Naive B cell (primary cell): ENCODE data around the gene UBTD1. TPM values are rescaled to one million over a fixed set of nuclear protein-coding genes. Genes with fewer than 3 reads are reported as not detected.
A peak's percentile ranks its signal among the peaks of the same experiment; 100 is the strongest.

Experiments used
- ATAC-seq, 2 donors: fragments of 150-1000 bp; cut with Tn5 transposase; 2 replicates each; pipeline ENCODE4 v1.10.0; 2021; ENCODE audit warnings: low read depth in 2 of 2, mild to moderate bottlenecking in 2 of 2, moderate library complexity in 2 of 2
- DNase-seq: peaks from one replicate; pipeline ENCODE4 v3.0.0; 2022
- H3K27ac Mint-ChIP-seq, 6 donors: one replicate each; pipeline ENCODE4 v1.8.0; 2020 to 2022; ENCODE audit warnings: mild to moderate bottlenecking in 6 of 6, mixed read lengths in 6 of 6, moderate library complexity in 5 of 6, inconsistent platforms in 2 of 6
- H3K27me3 Mint-ChIP-seq, 3 donors: one replicate each; pipeline ENCODE4 v1.8.0; 2021 to 2022; ENCODE audit warnings: mixed read lengths in 3 of 3, mild to moderate bottlenecking in 1 of 3
- H3K36me3 Mint-ChIP-seq, 2 donors: one replicate each; pipeline ENCODE4 v1.8.0; 2020 to 2022; ENCODE audit warnings: mixed read lengths in 2 of 2, inconsistent platforms in 1 of 2, mild to moderate bottlenecking in 1 of 2
- H3K4me1 Mint-ChIP-seq, 3 donors: one replicate each; pipeline ENCODE4 v1.8.0; 2020 to 2022; ENCODE audit warnings: mixed read lengths in 3 of 3, inconsistent platforms in 1 of 3, mild to moderate bottlenecking in 1 of 3, moderate library complexity in 1 of 3
- H3K4me3 Mint-ChIP-seq, 8 donors: one replicate each; pipeline ENCODE4 v1.8.0; 2020 to 2022; ENCODE audit warnings: mild to moderate bottlenecking in 8 of 8, mixed read lengths in 8 of 8, moderate library complexity in 8 of 8, inconsistent platforms in 2 of 8
- H3K9me3 Mint-ChIP-seq, 7 donors: one replicate each; pipeline ENCODE4 v1.8.0; 2020 to 2022; ENCODE audit warnings: mixed read lengths in 7 of 7, mild to moderate bottlenecking in 5 of 7, inconsistent platforms in 2 of 7, moderate library complexity in 1 of 7
- polyA plus RNA-seq, 6 donors: library from polyadenylated mRNA; unstranded; fragments of 300-500 nt; fragmentation: Illumina TruSeq; gene quantifications; one replicate each; pipeline ENCODE4 v1.2.3, GENCODE V29; 2021; ENCODE audit warnings: low read depth in 6 of 6

The UBTD1 gene
- polyA plus RNA-seq, 6 donors from 2014 or later, result 0.60 to 1.2 (median 1.0) TPM; not detected in 1

GRCh38 chr10:97539523-97540200, 40.9 kb downstream of the UBTD1 start:
- peak overlapping the region in 1 of 6 donors; percentile 72 for H3K27ac Mint-ChIP-seq

DNA sequence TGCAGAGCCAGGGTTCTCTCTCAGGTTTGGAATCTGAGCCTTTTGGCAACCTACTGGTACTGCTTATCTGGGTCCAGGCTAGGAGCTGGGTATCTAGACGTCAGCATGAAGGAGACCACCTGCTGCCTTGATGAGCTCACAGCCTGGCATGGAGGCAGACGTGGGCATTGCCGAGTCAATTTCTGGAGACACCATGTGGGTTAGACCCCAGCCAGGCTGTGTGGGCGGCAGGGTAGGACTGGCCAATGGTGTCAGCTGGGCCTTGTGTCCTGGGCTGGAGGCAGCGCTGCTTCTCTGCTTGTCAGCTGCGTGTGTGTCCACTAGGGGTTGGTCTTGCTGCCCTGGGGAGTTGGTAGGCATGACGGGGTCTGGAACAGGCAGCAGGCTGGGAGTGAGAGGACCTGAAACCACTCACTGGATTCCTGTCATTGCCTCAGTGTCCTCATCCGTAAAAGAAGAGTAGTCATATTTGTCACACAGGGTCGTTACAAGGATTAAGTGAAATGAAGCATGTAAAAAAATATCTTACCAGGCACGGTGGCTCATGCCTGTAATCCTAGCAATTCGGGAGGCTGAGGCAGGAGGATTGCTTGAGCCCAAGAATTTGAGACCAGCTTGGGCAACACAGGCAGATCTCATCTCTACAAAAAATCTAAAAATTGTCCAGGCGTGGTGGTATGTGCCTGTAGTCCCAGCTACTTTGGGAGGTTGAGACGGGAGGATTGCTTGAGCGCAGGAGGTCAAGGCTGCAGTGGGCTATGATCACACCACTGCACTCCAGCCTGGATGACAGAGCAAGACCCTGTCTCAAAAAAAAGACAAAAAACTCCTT, 42.2 kb downstream of the UBTD1 start:
- Mint-ChIP-seq H3K36me3 (no peaks in the 10 kb centered on the region), H3K27ac (peak overlapping the region in 1 of 6 donors; percentile 24), H3K4me3 (no peak overlapping the region), H3K27me3 (peaks cover 3 to 13% (median 5%) of the 10 kb centered on the region in 3 donors), H3K9me3 (no peaks in the 10 kb centered on the region), H3K4me1 (no peaks in the 10 kb centered on the region)
- DNase-seq (no peak), ATAC-seq (no peak)

More at GRCh38 chr10:97539523-97540200, 40.9 kb downstream of the UBTD1 start:
- DNase-seq (no peak), ATAC-seq (no peak)
- no peak overlapping the region for H3K4me3 Mint-ChIP-seq
- peaks cover 5 to 13% (median 7%) of the 10 kb centered on the region in 3 donors for H3K27me3 Mint-ChIP-seq
- no peaks in the 10 kb centered on the region for H3K36me3 Mint-ChIP-seq
- no peaks in the 10 kb centered on the region for H3K9me3 Mint-ChIP-seq
- no peaks in the 10 kb centered on the region for H3K4me1 Mint-ChIP-seq

DNA sequence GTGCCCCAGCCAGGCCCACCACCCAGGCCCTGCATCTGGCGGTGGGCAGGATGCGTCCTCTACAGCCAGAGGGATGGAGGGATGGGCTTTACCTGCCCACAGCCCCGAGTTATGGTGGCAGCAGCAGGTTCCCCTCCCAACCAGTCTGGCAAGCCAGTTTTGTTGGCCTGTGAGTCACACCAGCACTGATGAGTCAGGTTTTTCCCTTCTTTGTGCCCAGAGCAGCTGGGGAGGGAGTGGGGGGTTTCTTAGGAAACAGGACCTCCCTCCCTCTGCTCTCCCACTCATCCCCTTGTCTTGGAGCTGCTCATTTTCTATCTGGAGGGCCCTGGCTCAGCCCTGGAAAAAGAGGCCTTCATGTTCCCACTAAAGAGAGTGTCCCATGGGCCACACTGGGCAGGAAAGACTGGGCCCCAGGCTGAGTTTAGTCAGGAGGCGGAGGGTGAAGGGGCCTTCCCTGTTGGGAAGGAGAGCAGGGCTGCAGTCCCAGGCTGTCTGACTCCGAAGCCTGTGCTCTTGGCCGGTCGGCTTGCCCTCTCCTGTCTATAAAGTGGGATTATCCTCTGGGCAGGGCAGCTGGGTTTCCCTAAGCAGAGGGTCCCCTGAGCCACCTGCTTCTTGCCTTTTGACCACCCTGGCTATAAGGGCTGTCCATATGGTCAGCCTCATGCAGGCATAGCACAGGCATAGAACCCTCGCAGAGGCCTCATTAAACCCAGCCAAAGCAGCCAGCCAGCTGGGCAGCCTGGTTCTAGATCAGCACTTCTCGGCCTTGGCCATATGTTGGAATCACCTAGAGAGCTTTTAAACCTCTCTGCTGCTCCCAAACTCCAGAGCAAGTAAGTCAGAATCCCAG, 43.7 kb downstream of the UBTD1 start:
- H3K4me1 Mint-ChIP-seq, result no peaks in the 10 kb centered on the region
- H3K9me3 Mint-ChIP-seq, result no peaks in the 10 kb centered on the region
- no peak for DNase-seq
- no peak overlapping the region for H3K4me3 Mint-ChIP-seq
- ATAC-seq, result no peak
- no peak overlapping the region for H3K27ac Mint-ChIP-seq
- peaks cover 3 to 13% (median 10%) of the 10 kb centered on the region in 3 donors for H3K27me3 Mint-ChIP-seq
- H3K36me3 Mint-ChIP-seq, result no peaks in the 10 kb centered on the region

DNA sequence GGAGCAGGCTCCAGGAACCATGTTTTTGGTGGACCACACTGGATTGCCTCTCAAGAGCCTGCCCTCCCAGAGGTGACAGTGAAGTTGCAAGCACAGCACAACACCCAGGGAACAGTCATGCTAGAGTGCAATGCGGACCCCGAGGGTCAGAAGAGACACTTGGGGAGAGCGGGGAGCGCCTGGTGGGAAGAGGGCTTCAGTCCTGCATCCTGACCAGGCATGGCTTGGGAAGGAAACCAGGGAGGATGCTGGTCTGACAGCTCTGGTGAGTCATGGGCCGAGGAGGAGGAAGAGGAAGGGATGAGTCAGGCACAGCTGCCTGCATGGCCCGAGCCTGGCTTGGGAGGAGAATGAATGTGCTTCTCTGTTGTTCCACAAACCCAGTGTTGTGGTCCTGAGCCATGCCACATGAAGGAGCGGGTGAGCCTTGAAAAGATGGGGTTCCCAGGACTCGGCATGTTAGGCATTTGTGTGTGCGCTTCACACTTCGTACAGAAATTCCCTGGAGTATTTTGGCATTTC, 44.4 kb downstream of the UBTD1 start:
- Mint-ChIP-seq H3K27ac (peak overlapping the region in 1 of 6 donors; percentile 52), H3K9me3 (no peaks in the 10 kb centered on the region), H3K36me3 (no peaks in the 10 kb centered on the region), H3K27me3 (peaks cover 3 to 13% (median 10%) of the 10 kb centered on the region in 3 donors), H3K4me1 (no peaks in the 10 kb centered on the region), H3K4me3 (no peak overlapping the region)
- DNase-seq (no peak), ATAC-seq (no peak)

- H3K4me1 Mint-ChIP-seq, result no peaks in the 10 kb centered on the region
- no peaks in the 10 kb centered on the region for H3K9me3 Mint-ChIP-seq
- peaks cover 3 to 13% (median 10%) of the 10 kb centered on the region in 3 donors for H3K27me3 Mint-ChIP-seq
- no peaks in the 10 kb centered on the region for H3K36me3 Mint-ChIP-seq
- no peak overlapping the region for H3K27ac Mint-ChIP-seq
- ATAC-seq (no peak), DNase-seq (no peak)
- no peak overlapping the region for H3K4me3 Mint-ChIP-seq
Measured at GRCh38 chr10:97546456-97547270, 47.9 kb downstream of the UBTD1 start.

DNA sequence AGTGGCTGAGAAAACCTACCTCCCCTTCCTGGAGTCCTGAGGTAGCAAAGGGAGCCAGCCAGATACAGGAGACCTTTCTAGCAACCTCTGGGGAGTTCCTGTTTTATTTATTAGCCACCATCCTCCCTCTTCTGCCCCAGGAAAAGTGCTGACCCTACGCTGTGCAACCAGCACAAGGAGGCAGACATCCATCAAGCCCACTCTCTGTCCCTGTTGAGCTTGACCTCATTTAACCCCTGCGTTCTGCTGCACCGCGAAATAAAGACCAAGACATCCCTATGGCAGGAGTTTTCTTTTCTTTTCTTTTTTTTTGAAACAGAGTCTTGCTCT, 48.5 kb downstream of the UBTD1 start:
- Mint-ChIP-seq H3K4me1 (no peaks in the 10 kb centered on the region), H3K36me3 (no peaks in the 10 kb centered on the region), H3K4me3 (no peak overlapping the region), H3K27ac (no peak overlapping the region), H3K9me3 (no peaks in the 10 kb centered on the region), H3K27me3 (peaks cover 3 to 13% (median 10%) of the 10 kb centered on the region in 3 donors)
- DNase-seq (no peak), ATAC-seq (no peak)

- H3K9me3 Mint-ChIP-seq, result no peaks in the 10 kb centered on the region
Measured at GRCh38 chr10:97547962-97548361, 49.2 kb downstream of the UBTD1 start.

DNA sequence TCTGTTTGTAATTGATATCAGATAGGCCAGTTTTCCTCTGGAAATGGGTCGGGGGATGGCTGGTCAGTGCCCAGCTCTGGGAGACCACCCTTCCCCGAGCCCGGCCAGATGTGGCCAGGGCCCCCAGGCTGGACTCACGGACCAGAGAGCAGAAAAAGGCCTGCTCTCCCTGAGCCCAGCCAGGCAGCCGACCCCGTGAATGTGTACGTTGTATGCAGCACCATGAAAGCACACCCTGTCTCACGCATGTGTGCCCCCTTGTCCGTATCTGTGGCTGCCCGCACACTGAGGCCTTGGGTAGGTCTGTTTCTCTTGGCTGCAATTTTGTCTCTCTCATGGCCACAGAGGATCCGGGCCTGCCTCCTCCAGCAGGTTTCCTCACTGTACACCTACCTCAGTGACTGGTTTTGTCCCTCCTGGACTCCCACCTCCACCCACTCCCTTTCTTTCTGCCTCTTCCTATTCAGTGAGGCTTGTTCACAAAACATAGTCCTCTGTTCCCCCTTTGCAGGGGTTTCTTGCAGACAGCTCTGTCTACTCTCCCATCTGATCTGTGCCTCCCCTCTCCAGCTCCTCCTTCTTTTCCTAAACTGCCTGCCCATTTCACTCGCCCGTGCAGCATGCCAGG, 50.2 kb downstream of the UBTD1 start:
- Mint-ChIP-seq H3K27ac (peak overlapping the region in 2 of 6 donors; percentile 21 to 67), H3K4me3 (no peak overlapping the region), H3K36me3 (no peaks in the 10 kb centered on the region), H3K4me1 (no peaks in the 10 kb centered on the region), H3K27me3 (peaks cover 0 to 5% (median under 1%) of the 10 kb centered on the region in 3 donors), H3K9me3 (no peaks in the 10 kb centered on the region)
- ATAC-seq (no peak), DNase-seq (no peak)

More at GRCh38 chr10:97547962-97548361, 49.2 kb downstream of the UBTD1 start:
- H3K36me3 Mint-ChIP-seq, result no peaks in the 10 kb centered on the region
- no peak for ATAC-seq
- no peak overlapping the region for H3K27ac Mint-ChIP-seq
- H3K4me1 Mint-ChIP-seq, result no peaks in the 10 kb centered on the region
- no peak for DNase-seq
- peaks cover 2 to 10% (median 8%) of the 10 kb centered on the region in 3 donors for H3K27me3 Mint-ChIP-seq
- H3K4me3 Mint-ChIP-seq, result peak overlapping the region in 1 of 8 donors; percentile 17

- H3K4me1 Mint-ChIP-seq, result no peaks in the 10 kb centered on the region
- no peak for ATAC-seq
Measured at GRCh38 chr10:97549587-97550322, 51.0 kb downstream of the UBTD1 start.

GRCh38 chr10:97550336-97551149, 51.8 kb downstream of the UBTD1 start:
- Mint-ChIP-seq H3K9me3 (peaks cover 0 to 8% (median 4%) of the 10 kb centered on the region in 7 donors), H3K27me3 (peaks cover 0 to 5% (median 0%) of the 10 kb centered on the region in 3 donors), H3K4me3 (no peak overlapping the region), H3K4me1 (no peaks in the 10 kb centered on the region), H3K36me3 (no peaks in the 10 kb centered on the region), H3K27ac (peak overlapping the region in 1 of 6 donors; percentile 8)
- DNase-seq (no peak), ATAC-seq (no peak)

More at GRCh38 chr10:97549587-97550322, 51.0 kb downstream of the UBTD1 start:
- Mint-ChIP-seq H3K36me3 (no peaks in the 10 kb centered on the region), H3K4me3 (no peak overlapping the region), H3K27me3 (peaks cover 0 to 5% (median 0%) of the 10 kb centered on the region in 3 donors), H3K27ac (peak overlapping the region in 1 of 6 donors; percentile 38), H3K9me3 (peaks cover 0 to under 1% (median 0%) of the 10 kb centered on the region in 7 donors)
- no peak for DNase-seq

GRCh38 chr10:97551271-97551670, 52.5 kb downstream of the UBTD1 start:
- peaks cover 0 to 4% of the 10 kb centered on the region in 2 donors for H3K36me3 Mint-ChIP-seq

More at GRCh38 chr10:97551271-97551670, 52.5 kb downstream of the UBTD1 start:
- Mint-ChIP-seq H3K4me3 (no peak overlapping the region), H3K4me1 (no peaks in the 10 kb centered on the region), H3K9me3 (peaks cover 0 to 15% (median 5%) of the 10 kb centered on the region in 7 donors), H3K27ac (no peak overlapping the region), H3K27me3 (peaks cover 0 to 5% (median 0%) of the 10 kb centered on the region in 3 donors)
- no peak for ATAC-seq
- no peak for DNase-seq
